ENCODE measurements around the gene HSD17B14. TPM values are rescaled to one million over a fixed set of nuclear protein-coding genes. Genes with fewer than 3 reads are reported as not detected.

Gene HSD17B14
- polyA plus RNA-seq, 2 of the 4 experiments (the other 2 are of a cell fraction) = 11.1 to 20.9 TPM

GRCh38 chr19:48859711-48860572 is 23.7 kb upstream of the HSD17B14 start:
- Histone ChIP-seq H3K27ac (no peak overlapping the region), H3K9me3 (no peaks in the 10 kb centered on the region), H3K4me3 (no peak overlapping the region), H3K4me2 (no peak overlapping the region), H3K4me1 (no peaks in the 10 kb centered on the region)
- ATAC-seq (peak; percentile 44 to 71; a peak in 4 of 6 replicates), DNase-seq (ENCODE audit: low read depth in 1 of 2, low spot score in 1 of 2) (peak in 1 of 2 experiments; percentile 65), FAIRE-seq (no peak)
- 87% methylated on average over 30 of the region's 30 CpGs for WGBS (ENCODE audit: missing lambda C conversion rate)
- CTCF ChIA-PET = interaction anchor here (4.1 kb wide), 1 partner anchor 17 kb away, joined by 24 read pairs; no protein-coding TSS in a partner anchor
- POLR2A ChIA-PET = interaction anchor here (0.5 kb wide), 1 partner anchor 82 kb away, joined by 3 read pairs; no protein-coding TSS in a partner anchor
- TF ChIP-seq HMGXB4 (CRISPR knock-in tag; IDR thresholded peaks at IDR 0.05; ENCODE audit: borderline replicate concordance) (no peak), MAFK (IDR thresholded peaks at IDR 0.05; ENCODE audit: partially characterized antibody) (no peak), FOSL2 (IDR thresholded peaks at IDR 0.05) (no peak), FOSL2 (CRISPR knock-in tag; IDR thresholded peaks at IDR 0.05) (0 out of 2 replicates have a peak, but pooled peaks have one; percentile 16)

- 69% methylated on average over 27 of the region's 34 CpGs for WGBS (ENCODE audit: missing lambda C conversion rate)
- FAIRE-seq = no peak
- no peaks in the 10 kb centered on the region for H3K4me1 ChIP-seq
- no peak for DNase-seq (ENCODE audit: low read depth in 1 of 2, low spot score in 1 of 2)
- no peaks in the 10 kb centered on the region for H3K9me3 ChIP-seq
- ChIA-PET POLR2A (interaction anchor here (0.5 kb wide), 1 partner anchor 83 kb away, joined by 3 read pairs; no protein-coding TSS in a partner anchor), CTCF (interaction anchor here (1.2 to 24.1 kb wide), 4 partner anchors 13 to 70 kb away, joined by 3 to 927 read pairs (median 70); partner anchors contain the start of gene PPP1R15A)
- no peak for TF ChIP-seq SMC3 (IDR thresholded peaks at IDR 0.05)
- no peak for TF ChIP-seq E2F6 (IDR thresholded peaks at IDR 0.05; ENCODE audit: borderline replicate concordance, low read depth)
- no peak for TF ChIP-seq PHF8 (IDR thresholded peaks at IDR 0.05; ENCODE audit: borderline replicate concordance, low read depth)
- no peak for TF ChIP-seq SREBF2 (IDR thresholded peaks at IDR 0.05)
- no peak for TF ChIP-seq JUN (IDR thresholded peaks at IDR 0.05)
- no peak for TF ChIP-seq RCOR1 (IDR thresholded peaks at IDR 0.05; ENCODE audit: low read depth, low read length)
- TF ChIP-seq RAD21 (conservative IDR thresholded peaks at IDR 0.05 in 1 of 2, IDR thresholded peaks at IDR 0.05 in 1 of 2) = no peak
- no peak for TF ChIP-seq USF2 (IDR thresholded peaks at IDR 0.05)
- no peak for TF ChIP-seq EHF (CRISPR knock-in tag; IDR thresholded peaks at IDR 0.05)
- TF ChIP-seq HES2 (IDR thresholded peaks at IDR 0.05) = no peak
- TF ChIP-seq CTCF (IDR thresholded peaks at IDR 0.05) = no peak
- no peak for TF ChIP-seq ESRRA (IDR thresholded peaks at IDR 0.05; ENCODE audit: borderline replicate concordance, low read length)
- no peak overlapping the region for H3K4me2 ChIP-seq
- H3K4me3 ChIP-seq = no peak overlapping the region
- peak; percentile 22 to 58; a peak in 4 of 6 replicates for ATAC-seq
- no peak overlapping the region for H3K27ac ChIP-seq
Measured at GRCh38 chr19:48858984-48859710, 22.9 kb upstream of the HSD17B14 start.
